NCI-H82 (cell line): ENCODE data around the gene SRPK2.
A peak's percentile ranks its signal among the peaks of the same experiment; 100 is the strongest.
"Not testable (repeated sequence)": the region's sequence is repeated elsewhere in the genome, so short reads cannot be mapped to it uniquely, and the experiment has no call there.

Experiments used
- DNase-seq: peaks from one replicate; lab custom pipeline; 2025; lab: John Stamatoyannopoulos, UW

The SRPK2 gene

DNA sequence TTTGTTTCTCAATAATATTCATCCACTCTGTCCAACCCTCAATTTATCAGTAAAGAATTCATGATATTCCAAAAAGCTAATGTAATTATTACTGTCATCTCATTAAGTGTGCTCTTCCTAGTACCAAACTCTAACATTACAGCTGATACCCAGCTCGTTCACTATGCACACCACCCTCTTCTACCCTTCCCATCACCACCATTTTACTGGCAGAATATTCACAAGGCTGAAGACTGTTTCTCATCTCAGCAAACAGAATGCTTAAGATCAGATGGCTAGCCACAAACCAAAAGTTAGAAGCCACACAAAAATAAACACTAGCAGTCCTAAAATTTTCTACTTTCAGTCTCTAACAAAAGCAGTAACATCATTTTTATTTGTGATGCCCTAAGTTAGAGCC, 121.5 kb downstream of the SRPK2 start:
- DNase-seq, result peak; percentile 24

DNA sequence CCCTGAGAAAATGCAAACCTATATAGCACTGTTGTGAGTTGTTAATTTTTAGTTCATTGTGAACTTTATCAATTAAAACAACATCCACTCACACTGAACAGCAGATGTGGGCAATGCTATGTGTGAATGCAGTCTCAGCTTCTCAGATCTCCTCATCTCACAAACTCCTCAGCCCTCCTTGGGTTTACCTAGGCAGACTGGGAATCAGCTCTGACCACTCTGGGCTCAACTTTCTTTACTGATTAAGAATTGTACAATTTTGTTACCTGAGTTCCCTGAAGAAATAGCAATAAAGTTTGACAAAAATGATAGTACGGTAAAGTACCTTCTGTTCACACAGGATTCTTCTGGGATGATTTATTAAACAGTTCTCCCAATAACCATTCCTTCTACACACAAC, 124.0 kb downstream of the SRPK2 start:
- no peak for DNase-seq

DNA sequence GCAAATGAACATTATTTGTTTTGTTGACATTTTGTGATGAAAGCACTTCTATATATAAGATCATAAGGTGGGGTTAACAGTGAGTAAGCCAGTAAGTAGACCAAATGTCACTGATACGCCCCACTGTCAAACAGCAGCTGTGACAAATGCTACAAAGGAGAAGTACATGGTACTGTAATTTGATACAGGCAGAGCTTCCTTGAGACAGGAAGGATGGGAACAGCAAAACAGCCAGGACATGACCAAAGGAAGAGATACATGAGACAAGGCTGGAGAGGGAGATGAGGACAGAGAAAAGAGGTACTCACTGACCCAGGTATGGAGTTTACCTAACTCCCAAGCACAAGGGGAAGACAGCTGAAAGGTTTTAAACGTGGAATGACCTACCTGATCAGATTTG, 127.0 kb downstream of the SRPK2 start:
- DNase-seq, result peak; percentile 73

DNA sequence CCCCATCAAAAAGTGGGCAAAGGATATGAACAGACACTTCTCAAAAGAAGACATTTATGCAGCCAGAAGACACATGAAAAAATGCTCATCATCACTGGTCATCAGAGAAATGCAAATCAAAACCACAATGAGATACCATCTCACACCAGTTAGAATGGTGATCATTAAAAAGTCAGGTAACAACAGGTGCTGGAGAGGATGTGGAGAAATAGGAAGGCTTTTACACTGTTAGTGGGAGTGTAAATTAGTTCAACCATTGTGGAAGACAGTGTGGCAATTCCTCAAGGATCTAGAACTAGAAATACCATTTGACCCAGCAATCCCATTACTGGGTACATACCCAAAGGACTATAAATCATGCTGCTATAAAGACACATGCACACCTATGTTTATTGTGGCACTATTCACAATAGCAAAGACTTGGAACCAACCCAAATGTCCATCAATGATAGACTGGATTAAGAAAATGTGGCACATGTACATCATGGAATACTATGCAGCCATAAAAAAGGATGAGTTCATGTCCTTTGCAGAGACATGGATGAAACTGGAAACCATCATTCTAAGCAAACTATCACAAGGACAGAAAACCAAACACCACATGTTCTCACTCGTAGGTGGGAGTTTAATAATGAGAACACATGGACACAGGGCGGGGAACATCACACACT, 128.4 kb downstream of the SRPK2 start:
- not testable (repeated sequence) for DNase-seq

DNA sequence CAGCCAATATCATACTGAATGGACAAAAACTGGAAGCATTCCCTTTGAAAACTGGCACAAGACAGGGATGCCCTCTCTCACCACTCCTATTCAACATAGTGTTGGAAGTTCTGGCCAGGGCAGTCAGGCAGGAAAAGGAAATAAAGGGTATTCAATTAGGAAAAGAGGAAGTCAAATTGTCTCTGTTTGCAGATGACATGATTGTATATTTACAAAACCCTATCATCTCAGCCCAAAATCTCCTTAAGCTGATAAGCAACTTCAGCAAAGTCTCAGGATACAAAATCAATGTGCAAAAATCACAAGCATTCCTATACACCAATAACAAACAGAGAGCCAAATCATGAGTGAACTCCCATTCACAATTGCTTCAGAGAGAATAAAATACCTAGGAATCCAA, 129.8 kb downstream of the SRPK2 start:
- DNase-seq, result not testable (repeated sequence)

DNA sequence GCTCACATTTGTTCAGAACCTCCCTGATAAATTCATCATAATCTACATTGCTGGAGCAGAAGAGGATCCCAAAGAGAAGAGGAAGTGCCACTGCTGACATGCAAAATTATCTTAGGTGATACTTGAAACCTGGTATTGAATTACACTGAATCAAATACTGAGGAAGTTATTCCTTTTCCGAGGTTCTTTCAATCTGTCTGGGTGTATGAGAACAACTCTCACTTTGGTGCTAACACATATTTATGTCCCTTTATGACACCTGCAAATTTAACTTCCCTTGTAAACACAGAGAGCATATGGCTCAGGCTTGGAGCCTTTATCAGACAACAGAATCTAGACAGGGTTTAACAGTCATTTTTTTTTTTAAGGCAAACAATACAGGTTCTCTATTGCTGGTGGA, 131.4 kb downstream of the SRPK2 start:
- no peak for DNase-seq

DNA sequence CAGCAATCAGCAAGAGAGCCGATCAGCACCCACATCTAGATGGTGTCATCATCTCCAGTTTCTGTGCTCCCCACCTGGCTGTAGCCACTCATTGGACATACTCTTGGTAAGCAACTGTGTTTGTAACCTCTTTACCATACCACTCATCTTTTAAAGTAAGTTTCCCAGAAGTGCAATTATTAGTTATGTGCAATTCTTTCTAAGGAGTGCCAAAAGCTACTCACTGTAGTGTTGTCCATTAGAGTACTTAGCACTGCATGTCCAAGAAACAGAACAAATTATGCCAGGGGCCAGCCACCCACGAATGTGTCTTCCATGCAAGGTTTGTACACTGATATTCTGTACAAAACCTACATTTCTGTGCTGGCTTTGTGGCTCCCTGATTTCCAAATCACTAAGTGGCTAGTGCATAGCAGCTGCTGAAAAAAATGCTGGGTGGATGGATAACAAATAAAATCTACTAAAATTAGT, 131.9 kb downstream of the SRPK2 start:
- DNase-seq, result no peak

- DNase-seq, result peak; percentile 93
Observed at GRCh38 chr7:105250706-105251105, 138.0 kb downstream of the SRPK2 start.

GRCh38 chr7:105250239-105250638, 138.5 kb downstream of the SRPK2 start:
- peak; percentile 42 for DNase-seq

- no peak for DNase-seq
Observed at GRCh38 chr7:105249216-105249615, 139.5 kb downstream of the SRPK2 start.

- DNase-seq, result peak; percentile 22
Observed at GRCh38 chr7:105246679-105247078, 142.0 kb downstream of the SRPK2 start.

DNA sequence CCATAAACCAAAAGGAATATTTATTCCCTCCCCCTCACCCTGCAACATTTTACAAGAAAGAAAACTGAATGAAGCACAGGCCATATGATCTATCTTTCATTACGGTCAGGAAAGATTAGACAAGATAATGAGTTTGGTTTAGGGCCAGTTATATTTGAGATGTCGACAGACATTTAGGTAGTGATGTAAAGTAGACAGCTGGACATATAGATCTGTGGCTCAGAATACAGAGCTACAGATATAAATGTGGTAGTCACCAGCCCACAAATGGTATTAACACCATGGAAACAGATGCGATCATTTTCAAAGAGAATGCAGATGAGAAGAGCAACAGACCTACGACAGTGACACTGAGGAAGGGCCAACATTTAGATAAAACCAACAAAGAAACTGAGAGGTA, 142.5 kb downstream of the SRPK2 start:
- peak; percentile 87 for DNase-seq

DNA sequence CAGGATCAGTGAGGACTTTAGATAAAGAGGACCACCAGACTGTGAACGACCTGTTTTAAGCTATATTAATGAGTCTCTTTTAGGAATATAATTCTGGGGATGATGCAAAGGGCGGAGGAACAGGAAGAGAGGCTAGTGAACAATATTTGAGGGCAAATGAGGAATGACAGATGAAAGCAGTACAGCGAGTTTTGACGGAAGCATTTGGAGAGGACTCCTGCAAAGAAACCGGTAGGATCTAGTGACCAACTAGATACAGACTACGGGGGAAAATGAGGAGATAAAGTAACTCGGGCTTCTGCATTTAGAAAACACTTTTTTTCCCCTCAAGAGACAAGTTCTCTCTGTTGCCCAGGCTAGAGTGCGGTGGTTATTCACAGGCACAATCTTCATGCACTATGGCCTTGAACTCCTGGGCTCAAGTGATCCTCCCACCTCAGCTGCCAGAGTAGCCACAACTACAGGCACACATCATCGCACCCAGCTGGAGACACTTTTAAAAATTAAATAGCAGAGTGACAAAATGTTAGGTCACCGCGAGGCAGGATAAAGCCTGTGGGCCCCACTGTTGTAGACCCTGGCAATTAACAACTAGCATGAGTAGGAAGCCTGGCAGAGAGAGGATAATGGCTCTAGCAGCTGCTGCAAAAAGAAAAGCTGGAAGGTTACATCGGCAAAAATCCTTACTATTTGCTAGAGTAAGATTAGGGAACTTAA, 143.2 kb downstream of the SRPK2 start:
- peak; percentile 82 for DNase-seq

GRCh38 chr7:105244594-105244993, 144.1 kb downstream of the SRPK2 start:
- DNase-seq, result no peak

DNA sequence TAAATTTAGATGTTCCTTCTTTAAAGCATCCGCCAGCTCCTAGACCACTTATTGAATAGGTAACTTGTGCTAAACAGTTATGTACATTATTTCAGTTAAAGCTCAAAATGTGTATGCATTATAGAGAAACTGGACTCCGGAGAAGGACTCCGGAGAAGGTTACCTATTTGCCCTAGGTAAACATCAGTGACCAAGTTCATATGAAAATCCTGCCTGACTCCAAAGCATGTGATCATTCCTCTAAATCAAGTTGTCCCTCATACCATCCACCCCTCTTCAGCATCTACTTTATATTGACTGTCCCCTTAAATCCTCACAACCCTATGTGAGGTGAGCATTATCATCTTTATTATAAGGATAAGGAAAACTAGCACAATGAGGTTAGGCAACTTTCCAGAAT, 147.5 kb downstream of the SRPK2 start:
- DNase-seq, result no peak

DNA sequence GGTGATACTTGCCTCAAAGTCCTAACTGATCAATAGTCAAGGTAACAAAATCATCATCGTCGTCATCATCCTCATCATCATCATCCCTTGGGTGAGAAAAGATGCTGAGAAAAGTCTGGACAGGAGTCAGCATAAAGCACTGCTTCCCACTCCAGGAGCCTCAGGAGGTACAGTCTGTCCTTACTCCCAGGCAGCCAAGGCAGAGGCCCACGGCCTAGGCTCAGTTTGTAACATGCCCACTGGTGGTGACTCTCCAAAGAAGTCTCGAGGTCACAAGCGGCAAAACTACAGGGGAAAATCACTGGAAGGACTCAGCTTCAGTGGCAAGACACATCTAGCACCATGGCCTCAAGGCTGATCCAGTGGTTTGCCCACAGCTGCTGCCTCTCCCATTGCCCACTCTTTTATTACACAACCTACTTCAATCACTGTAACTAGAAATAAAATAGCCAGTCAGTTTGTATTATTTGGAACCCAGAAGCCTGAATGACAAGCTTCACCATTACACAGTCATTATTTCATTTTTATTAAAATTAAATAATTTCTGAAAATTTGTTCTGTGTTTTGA, 150.4 kb downstream of the SRPK2 start:
- DNase-seq, result no peak

DNA sequence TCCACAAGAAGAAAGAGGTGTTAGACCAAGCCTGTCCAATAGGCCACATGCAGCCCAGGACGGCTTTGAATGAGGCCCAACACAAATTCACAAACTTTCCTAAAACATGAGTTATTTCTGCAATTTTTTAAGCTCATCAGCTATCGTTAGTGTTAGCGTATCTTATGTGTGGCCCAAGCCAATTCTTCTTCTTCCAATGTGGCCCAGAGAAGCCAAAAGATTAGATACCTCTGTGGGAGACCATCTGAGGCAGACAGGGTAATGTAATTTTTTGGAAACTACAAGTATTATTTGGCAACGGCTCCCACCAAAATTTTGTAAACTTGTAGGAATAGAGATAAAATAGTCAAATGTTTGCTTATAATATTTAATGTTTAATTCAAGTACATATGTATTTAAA, 153.8 kb downstream of the SRPK2 start:
- DNase-seq, result no peak

- DNase-seq, result not testable (repeated sequence)
Observed at GRCh38 chr7:105232829-105233291, 155.9 kb downstream of the SRPK2 start.

GRCh38 chr7:105230486-105230885, 158.2 kb downstream of the SRPK2 start:
- no peak for DNase-seq

- no peak for DNase-seq
Observed at GRCh38 chr7:105229641-105230040, 159.1 kb downstream of the SRPK2 start.

DNA sequence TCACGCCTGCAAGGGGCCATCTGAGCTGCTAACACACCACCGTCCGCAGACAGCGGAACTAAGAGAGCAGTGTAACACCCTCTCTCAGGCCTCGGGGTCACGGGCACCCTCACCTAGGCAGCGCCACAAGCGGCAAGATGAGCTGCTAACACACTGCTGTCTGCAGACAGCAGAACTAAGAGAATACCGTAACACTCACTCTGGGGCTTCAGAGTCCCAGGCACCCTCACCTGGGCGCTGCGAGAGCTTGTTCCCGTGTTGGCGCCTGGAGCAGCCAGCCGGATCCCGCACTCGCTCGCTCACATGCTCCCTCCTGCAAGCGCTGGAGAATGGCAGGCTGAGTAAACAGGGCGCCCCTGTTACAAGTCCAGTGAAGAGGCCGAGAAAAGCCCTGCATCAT, 160.2 kb downstream of the SRPK2 start:
- DNase-seq, result no peak

DNA sequence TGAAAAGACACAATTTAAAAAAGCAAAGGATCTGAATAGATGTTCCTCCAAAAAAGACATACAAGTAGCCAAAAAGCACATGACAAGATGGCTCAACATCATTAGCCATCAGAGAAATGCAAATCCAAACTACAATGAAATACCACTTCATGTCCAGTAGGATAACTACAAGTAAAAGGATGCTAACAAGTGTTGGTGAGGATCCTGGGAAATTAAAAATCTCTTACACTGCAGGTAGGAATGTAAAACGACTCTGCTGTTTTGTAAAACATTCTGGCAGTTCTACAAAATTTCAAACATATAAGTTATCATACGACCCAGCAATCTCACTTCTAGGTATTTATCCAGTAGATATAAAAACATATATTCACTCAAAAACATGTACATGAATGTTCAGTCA, 161.3 kb downstream of the SRPK2 start:
- no peak for DNase-seq
